Transverse colon (tissue), 4 donors: ENCODE measurements around the gene KCNG1.
"Not testable (repeated sequence)": the region's sequence is repeated elsewhere in the genome, so short reads cannot be mapped to it uniquely, and the experiment has no call there.

Source experiments
- EP300 ChIP-seq: sonication (generic); formaldehyde crosslinking; IDR thresholded peaks from one replicate; pipeline ENCODE4 v1.6.1; 2017; ENCODE audit warnings: antibody characterized with exemption, low read depth
- POLR2A ChIP-seq: fragments of 450-650 bp; IDR thresholded peaks from one replicate; pipeline ENCODE4 v1.6.1; 2016; ENCODE audit warnings: antibody characterized with exemption, mild to moderate bottlenecking, moderate library complexity
- POLR2AphosphoS5 ChIP-seq, 3 donors: sonication (generic); formaldehyde crosslinking; IDR thresholded peaks; one replicate each; pipeline ENCODE4 v1.6.1; 2016; ENCODE audit warnings: antibody characterized with exemption in 3 of 3
- TF ChIP-seq, protein P1 (sequence below), 5 experiments: fragments of 200-600 bp in 3 of 5; fragments of 450-650 bp in 2 of 5; sonication (generic) in 3 of 5; IDR thresholded peaks; 1 replicate in 2 of 5; 2 replicates in 3 of 5; pipeline ENCODE4 v1.5.1; 2016 to 2017; ENCODE audit warnings: antibody characterized with exemption in 5 of 5, inconsistent platforms in 3 of 5, mild to moderate bottlenecking in 2 of 5, moderate library complexity in 1 of 5

DNA sequence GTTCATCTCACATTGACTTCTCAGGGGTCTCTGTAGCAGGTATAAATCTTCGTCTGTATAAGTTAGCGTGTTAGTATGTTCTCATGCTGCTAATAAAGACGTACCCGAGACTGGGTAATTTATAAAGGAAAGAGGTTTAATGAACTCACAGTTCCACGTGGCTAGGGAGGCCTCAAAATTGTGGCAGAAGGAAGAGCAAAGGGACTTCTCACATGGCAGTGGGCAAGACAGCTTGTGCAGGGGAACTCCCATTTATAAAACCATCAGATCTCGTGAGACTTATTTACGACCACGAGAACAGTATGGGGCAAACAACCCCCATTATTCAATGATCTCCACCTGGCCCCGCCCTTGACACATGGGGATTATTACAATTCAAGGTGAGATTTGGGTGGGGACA, 22.6 kb upstream of the KCNG1 start:
- TF ChIP-seq, protein P1, sequence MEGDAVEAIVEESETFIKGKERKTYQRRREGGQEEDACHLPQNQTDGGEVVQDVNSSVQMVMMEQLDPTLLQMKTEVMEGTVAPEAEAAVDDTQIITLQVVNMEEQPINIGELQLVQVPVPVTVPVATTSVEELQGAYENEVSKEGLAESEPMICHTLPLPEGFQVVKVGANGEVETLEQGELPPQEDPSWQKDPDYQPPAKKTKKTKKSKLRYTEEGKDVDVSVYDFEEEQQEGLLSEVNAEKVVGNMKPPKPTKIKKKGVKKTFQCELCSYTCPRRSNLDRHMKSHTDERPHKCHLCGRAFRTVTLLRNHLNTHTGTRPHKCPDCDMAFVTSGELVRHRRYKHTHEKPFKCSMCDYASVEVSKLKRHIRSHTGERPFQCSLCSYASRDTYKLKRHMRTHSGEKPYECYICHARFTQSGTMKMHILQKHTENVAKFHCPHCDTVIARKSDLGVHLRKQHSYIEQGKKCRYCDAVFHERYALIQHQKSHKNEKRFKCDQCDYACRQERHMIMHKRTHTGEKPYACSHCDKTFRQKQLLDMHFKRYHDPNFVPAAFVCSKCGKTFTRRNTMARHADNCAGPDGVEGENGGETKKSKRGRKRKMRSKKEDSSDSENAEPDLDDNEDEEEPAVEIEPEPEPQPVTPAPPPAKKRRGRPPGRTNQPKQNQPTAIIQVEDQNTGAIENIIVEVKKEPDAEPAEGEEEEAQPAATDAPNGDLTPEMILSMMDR (IDR thresholded peaks at IDR 0.05) = not testable (repeated sequence)
- not testable (repeated sequence) for TF ChIP-seq POLR2A; EP300; POLR2AphosphoS5 (IDR thresholded peaks at IDR 0.05)
